Measurements from ENCODE around the gene PSME4.

GRCh38 chr2:53970724-53971602 lies at the start of gene PSME4:
- TF ChIP-seq POLR2A (IDR thresholded peaks at IDR 0.05) (peak; percentile 96 to 98), CTCF (IDR thresholded peaks at IDR 0.05) (no peak)
